GM23338 (cell line): ENCODE data around the gene FBXO30. TPM values are rescaled to one million over a fixed set of nuclear protein-coding genes. Genes with fewer than 3 reads are reported as not detected.

Source experiments
- ATAC-seq: fragments of 200-7000 bp; cut with Tn5 transposase; 3 replicates; pipeline ENCODE4 v1.9.1; 2020
- DNase-seq: peaks from one replicate; pipeline ENCODE4 v3.0.0-alpha.2; 2015; ENCODE audit warnings: low spot score
- H2AFZ ChIP-seq: fragments of 200-600 bp; sonication (generic); 2 replicates; pipeline ENCODE4 v1.8.0; 2016; ENCODE audit warnings: antibody characterized with exemption, mild to moderate bottlenecking, moderate library complexity
- H3F3A ChIP-seq: fragments of 200-600 bp; sonication (generic); replicated peaks from 2 replicates; pipeline ENCODE4 v1.8.0; 2017; ENCODE audit warnings: antibody characterized with exemption, mixed run types, low read depth
- H3K27ac ChIP-seq: fragments of 200-600 bp; sonication (generic); 2 replicates; pipeline ENCODE4 v1.6.1; 2016; ENCODE audit warnings: low read depth
- H3K27me3 ChIP-seq: fragments of 200-600 bp; sonication (generic); 2 replicates; pipeline ENCODE4 v1.8.0; 2016; ENCODE audit warnings: mild to moderate bottlenecking, mixed run types, moderate library complexity; ENCODE audit not compliant: insufficient read depth
- H3K36me3 ChIP-seq: fragments of 200-600 bp; sonication (generic); 2 replicates; pipeline ENCODE4 v1.8.0; 2016; ENCODE audit warnings: mild to moderate bottlenecking; ENCODE audit not compliant: insufficient read depth
- H3K4me1 ChIP-seq: fragments of 200-600 bp; sonication (generic); 2 replicates; pipeline ENCODE4 v1.8.0; 2016; ENCODE audit warnings: mild to moderate bottlenecking, moderate library complexity; ENCODE audit not compliant: insufficient read depth
- H3K4me2 ChIP-seq: fragments of 200-600 bp; sonication (generic); 2 replicates; pipeline ENCODE4 v1.7.1; 2017; ENCODE audit warnings: mixed run types
- H3K4me3 ChIP-seq: fragments of 200-600 bp; sonication (generic); 2 replicates; pipeline ENCODE4 v1.6.1; 2016; ENCODE audit warnings: mixed run types
- H3K79me2 ChIP-seq: fragments of 200-600 bp; sonication (generic); replicated peaks from 2 replicates; pipeline ENCODE4 v1.8.0; 2017; ENCODE audit warnings: mild to moderate bottlenecking; ENCODE audit not compliant: insufficient read depth
- H3K9me2 ChIP-seq: fragments of 200-600 bp; sonication (generic); 2 replicates; pipeline ENCODE4 v1.8.0; 2017; ENCODE audit not compliant: insufficient read depth
- H4K20me1 ChIP-seq: fragments of 200-600 bp; sonication (generic); replicated peaks from 2 replicates; pipeline ENCODE4 v1.8.0; 2017; ENCODE audit warnings: mild to moderate bottlenecking; ENCODE audit not compliant: insufficient read depth
- H3K27ac Mint-ChIP-seq: 2 replicates; pipeline ENCODE4 v1.8.0; 2020; ENCODE audit warnings: inconsistent platforms, mild to moderate bottlenecking, moderate library complexity, mixed read lengths
- H3K27me3 Mint-ChIP-seq: 3 replicates; pipeline ENCODE4 v1.8.0; 2022; ENCODE audit warnings: low read depth, mild to moderate bottlenecking, moderate library complexity, mixed read lengths, inconsistent platforms; ENCODE audit not compliant: insufficient read depth, poor library complexity
- H3K36me3 Mint-ChIP-seq: 3 replicates; pipeline ENCODE4 v1.8.0; 2021; ENCODE audit warnings: low read depth, mild to moderate bottlenecking, inconsistent platforms, moderate library complexity, mixed read lengths
- H3K4me1 Mint-ChIP-seq: 3 replicates; pipeline ENCODE4 v1.8.0; 2020; ENCODE audit warnings: mild to moderate bottlenecking, inconsistent platforms, mixed read lengths
- H3K4me3 Mint-ChIP-seq: 3 replicates; pipeline ENCODE4 v1.8.0; 2021; ENCODE audit warnings: moderate library complexity, mild to moderate bottlenecking, inconsistent platforms, mixed read lengths
- H3K9me3 Mint-ChIP-seq: 3 replicates; pipeline ENCODE4 v1.8.0; 2020; ENCODE audit warnings: moderate library complexity, mild to moderate bottlenecking, inconsistent platforms, mixed read lengths
- CREB1 ChIP-seq: fragments of 250-450 bp; sonication (Bioruptor Pico); IDR thresholded peaks from 2 replicates; pipeline ENCODE4 v1.5.0; 2020; ENCODE audit warnings: low read depth, mild to moderate bottlenecking, moderate library complexity
- CTCF ChIP-seq, 2 experiments: fragments of 200-600 bp in 1 of 2; sonication (generic) in 1 of 2; conservative IDR thresholded peaks; 2 replicates each; pipeline versions ENCODE4 v1.5.1 to v1.6.1; 2016 to 2017; ENCODE audit warnings: antibody characterized with exemption in 2 of 2, low read depth in 2 of 2, mild to moderate bottlenecking in 2 of 2, moderate library complexity in 1 of 2
- ETS1 ChIP-seq: IDR thresholded peaks from 2 replicates; pipeline ENCODE4 v1.6.1; 2016; ENCODE audit warnings: antibody characterized with exemption
- EZH2 ChIP-seq: fragments of 200-600 bp; sonication (generic); IDR thresholded peaks from one replicate; pipeline ENCODE4 v1.8.0; 2017; ENCODE audit warnings: antibody characterized with exemption, mild to moderate bottlenecking, low read depth; ENCODE audit not compliant: unreplicated experiment
- EZH2phosphoT487 ChIP-seq: fragments of 200-600 bp; sonication (generic); IDR thresholded peaks from one replicate; pipeline ENCODE4 v1.8.1; 2018; ENCODE audit warnings: antibody characterized with exemption; ENCODE audit not compliant: unreplicated experiment
- JUNB ChIP-seq: IDR thresholded peaks from one replicate; pipeline ENCODE4 v1.6.1; 2016; ENCODE audit warnings: antibody characterized with exemption; ENCODE audit not compliant: unreplicated experiment
- NANOG ChIP-seq: IDR thresholded peaks from 2 replicates; pipeline ENCODE4 v1.6.1; 2016; ENCODE audit warnings: antibody characterized with exemption, borderline replicate concordance
- POLR2AphosphoS5 ChIP-seq: IDR thresholded peaks from 2 replicates; pipeline ENCODE4 v1.6.1; 2016; ENCODE audit warnings: antibody characterized with exemption, low read depth
- REST ChIP-seq: IDR thresholded peaks from one replicate; pipeline ENCODE4 v1.6.1; 2018; ENCODE audit warnings: antibody characterized with exemption; ENCODE audit not compliant: unreplicated experiment
- STAT1 ChIP-seq: IDR thresholded peaks from one replicate; pipeline ENCODE4 v1.6.1; 2016; ENCODE audit warnings: antibody characterized with exemption; ENCODE audit not compliant: unreplicated experiment
- ZNF114 ChIP-seq: fragments of 250-450 bp; sonication (Bioruptor Pico); IDR thresholded peaks from 2 replicates; pipeline ENCODE4 v1.5.0; 2020; ENCODE audit warnings: mild to moderate bottlenecking, moderate library complexity
- ZNF331 ChIP-seq: fragments of 250-450 bp; sonication (Bioruptor Pico); IDR thresholded peaks from 2 replicates; pipeline ENCODE4 v1.5.0; 2020; ENCODE audit warnings: low read depth, mild to moderate bottlenecking, moderate library complexity
- ZNF462 ChIP-seq: fragments of 250-450 bp; sonication (Bioruptor Pico); IDR thresholded peaks from 2 replicates; pipeline ENCODE4 v1.5.0; 2020; ENCODE audit warnings: mild to moderate bottlenecking, moderate library complexity
- polyA plus RNA-seq: library from polyadenylated mRNA; unstranded; fragments of >200 nt; fragmentation: Nextera tagmentation; extraction: Ambion mirVana; gene quantifications from 2 replicates; pipeline ENCODE4 v1.2.1, GENCODE V29; 2016
- total RNA-seq: library from RNA; depleted of rRNA; stranded (reverse); fragments of >200 nt; shearing (Covaris generic); gene quantifications from 2 replicates; pipeline ENCODE4 v1.2.3, GENCODE V29; 2014

The FBXO30 gene
- total and polyA plus RNA-seq, 2 experiments from 2014 or later: 6.5 to 21.3 TPM

- Histone ChIP-seq H3K27me3 (no peaks in the 10 kb centered on the region), H3K4me2 (no peak overlapping the region), H3K79me2 (no peaks in the 10 kb centered on the region), H3K36me3 (no peaks in the 10 kb centered on the region), H4K20me1 (no peaks in the 10 kb centered on the region), H3K9me2 (no peaks in the 10 kb centered on the region; the same call in 1 of the 2 replicates), H3K27ac (no peak overlapping the region), H3K4me3 (no peak overlapping the region), H3F3A (no peaks in the 10 kb centered on the region), H3K4me1 (0 out of 2 replicates have a peak, but pooled peaks cover 3% of the 10 kb centered on the region), H2AFZ (no peak overlapping the region)
- ATAC-seq (no peak), DNase-seq (no peak)
- no peak overlapping the region for H3K27ac Mint-ChIP-seq
- H3K27me3 Mint-ChIP-seq: no peaks in the 10 kb centered on the region
- peaks cover 7% of the 10 kb centered on the region; the same call in 2 of the 3 replicates for H3K4me1 Mint-ChIP-seq
- no peaks in the 10 kb centered on the region; the same call in 2 of the 3 replicates for H3K36me3 Mint-ChIP-seq
- H3K9me3 Mint-ChIP-seq: 0 out of 3 replicates have a peak, but pooled peaks cover 4% of the 10 kb centered on the region
- no peak overlapping the region for H3K4me3 Mint-ChIP-seq
- TF ChIP-seq CREB1 (no peak), NANOG (no peak), JUNB (no peak), ETS1 (no peak), STAT1 (no peak), EZH2phosphoT487 (no peak), CTCF (conservative IDR thresholded peaks at IDR 0.05; ENCODE audit: low read depth in 2 of 2) (no peak), POLR2AphosphoS5 (no peak), ZNF114 (no peak), ZNF462 (CRISPR knock-in tag) (no peak), REST (no peak), EZH2 (no peak), ZNF331 (CRISPR knock-in tag) (no peak)
Measured at GRCh38 chr6:145744619-145745018, 70.0 kb downstream of the FBXO30 start.
